Smooth muscle cell of bladder (primary cell): Measurements from ENCODE around the gene RRP12. TPM values are rescaled to one million over a fixed set of nuclear protein-coding genes. Genes with fewer than 3 reads are reported as not detected.

Source experiments
- total RNA-seq: library from RNA; depleted of rRNA; stranded (reverse); fragments of >200 nt; gene quantifications from 2 replicates; pipeline ENCODE4 v1.2.3, GENCODE V29; 2014

RRP12 gene
- total RNA-seq: 8.5 and 13.2 TPM in 2 replicates

GRCh38 chr10:97400665-97401454 is at the start of gene RRP12:
Gene RRP12, minus strand, starts transcription at chr10:97401340. Its CDS starts 109 bp downstream, at chr10:97401231.

GRCh38 chr10:97445722-97446639 is 44.8 kb upstream of the RRP12 start, which contains the start of the genes EXOSC1 and ZDHHC16:
Gene EXOSC1, minus strand, starts transcription at chr10:97446006. Its CDS starts 21 bp downstream, at chr10:97445985.
Gene ZDHHC16, plus strand, starts transcription at chr10:97446175. Its CDS starts 5,501 bp downstream, at chr10:97451676.

GRCh38 chr10:97425964-97426775 is 25.0 kb upstream of the RRP12 start, which contains the start of gene PGAM1:
Gene PGAM1, plus strand, starts transcription at chr10:97426191. Its CDS starts 117 bp downstream, at chr10:97426308.

GRCh38 chr10:97334370-97335175 is 66.6 kb downstream of the RRP12 start, which contains the start of gene FRAT2:
Gene FRAT2, minus strand, starts transcription at chr10:97334729. Its CDS starts 157 bp downstream, at chr10:97334572.

GRCh38 chr10:97318772-97319651 is 82.1 kb downstream of the RRP12 start, which contains the start of gene FRAT1:
Gene FRAT1, plus strand, starts transcription at chr10:97319271. Its CDS starts 183 bp downstream, at chr10:97319454.

Other genes starting within 250 kb of the RRP12 start
- gene SLIT1, start 215.4 kb downstream of the RRP12 start, total RNA-seq: under 0.01 TPM in 1 of 2 replicates, not detected in the other
- 2.9 and 3.8 TPM in 2 replicates for gene ARHGAP19, start 108.7 kb downstream of the RRP12 start, total RNA-seq
- 2.3 and 2.4 TPM in 2 replicates for gene FRAT1, start 82.1 kb downstream of the RRP12 start, total RNA-seq
- 3.6 and 4.0 TPM in 2 replicates for gene FRAT2, start 66.6 kb downstream of the RRP12 start, total RNA-seq
- 280 and 341 TPM in 2 replicates for gene PGAM1, start 24.9 kb upstream of the RRP12 start, total RNA-seq
- gene EXOSC1, start 44.7 kb upstream of the RRP12 start, total RNA-seq: 35.3 and 37.1 TPM in 2 replicates
- 36.0 and 47.1 TPM in 2 replicates for gene ZDHHC16, start 44.8 kb upstream of the RRP12 start, total RNA-seq
- 41.4 and 45.8 TPM in 2 replicates for gene MMS19, start 97.1 kb upstream of the RRP12 start, total RNA-seq
- gene UBTD1, start 97.6 kb upstream of the RRP12 start, total RNA-seq: 16.4 and 21.3 TPM in 2 replicates
- gene ANKRD2, start 171.4 kb upstream of the RRP12 start, total RNA-seq: 0.71 and 1.2 TPM in 2 replicates
- gene HOGA1, start 183.0 kb upstream of the RRP12 start, total RNA-seq: 0.28 and 1.1 TPM in 2 replicates
- gene C10orf62, start 188.4 kb upstream of the RRP12 start, total RNA-seq: 0.14 TPM in 1 of 2 replicates, not detected in the other
- 5.5 and 8.8 TPM in 2 replicates for gene MORN4, start 232.2 kb upstream of the RRP12 start, total RNA-seq
- gene PI4K2A, start 239.3 kb upstream of the RRP12 start, total RNA-seq: 16.2 and 21.8 TPM in 2 replicates